ENCODE results near the gene DGKG. TPM values are rescaled to one million over a fixed set of nuclear protein-coding genes. Genes with fewer than 3 reads are reported as not detected.

DGKG gene
- total RNA-seq, 3 donors from 2014 or later (not counting 1 experiment from before 2014, with no cell fraction given): 0.25 to 1.6 (median 0.63) TPM

DNA sequence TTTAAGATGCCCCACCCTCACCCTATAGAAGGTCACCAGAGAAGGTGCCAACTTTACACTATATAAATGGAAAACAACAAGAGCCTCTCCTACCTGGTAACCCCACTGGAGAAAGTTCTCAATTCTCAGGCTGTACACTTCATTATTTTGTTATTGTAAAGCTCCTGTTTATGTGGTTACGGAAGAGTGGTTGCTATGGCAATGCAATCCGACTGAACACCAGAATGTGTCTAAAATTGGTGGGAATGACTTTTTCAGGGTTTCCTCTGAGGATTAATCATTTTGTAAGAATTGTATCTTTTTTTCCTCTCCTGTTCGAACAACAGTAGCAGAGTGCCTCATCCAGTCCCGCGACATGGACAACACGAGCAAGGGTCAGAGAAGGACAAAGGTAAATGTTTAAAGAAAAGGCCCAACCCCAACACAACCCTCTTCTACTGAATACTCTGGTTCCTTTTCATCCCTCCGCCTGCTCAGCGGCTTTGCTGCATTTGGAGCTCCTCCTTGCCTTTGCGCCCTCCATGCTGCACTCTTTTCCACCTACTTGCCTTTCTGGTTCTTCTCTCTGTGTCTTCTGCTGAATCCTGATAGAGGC, 45.3 kb downstream of the DGKG start:
- no peak overlapping the region for H3K27ac ChIP-seq (ENCODE audit: low read length)
- Mint-ChIP-seq H3K4me3 (no peak overlapping the region), H3K4me1 (no peaks in the 10 kb centered on the region), H3K27ac (no peak overlapping the region), H3K36me3 (no peaks in the 10 kb centered on the region), H3K9me3 (no peaks in the 10 kb centered on the region), H3K27me3 (ENCODE audit: low read depth in 2 of 2) (peaks cover 0 to 6% of the 10 kb centered on the region in 2 donors)
- H3K9me3 ChIP-seq (ENCODE audit: control insufficient read depth, insufficient read depth, low read length): no peaks in the 10 kb centered on the region
- no peak for DNase-seq
- no peak for TF ChIP-seq CTCF (IDR thresholded peaks at IDR 0.05)
- WGBS (ENCODE audit: insufficient coverage): 94% methylated on average over 8 of the region's 9 CpGs
- intact Hi-C loops (cut with micrococcal nuclease): no loop called here
- no peak for ATAC-seq
- no peaks in the 10 kb centered on the region for H3K36me3 ChIP-seq (ENCODE audit: control insufficient read depth, insufficient read depth, low read length)
- H3K4me3 ChIP-seq (ENCODE audit: low read length): no peak overlapping the region
- no peaks in the 10 kb centered on the region for H3K27me3 ChIP-seq (ENCODE audit: control insufficient read depth, insufficient read depth, low read length)
- H3K4me1 ChIP-seq (ENCODE audit: control insufficient read depth, insufficient read depth, low read length): no peaks in the 10 kb centered on the region

- Mint-ChIP-seq H3K27ac (no peak overlapping the region), H3K4me3 (no peak overlapping the region), H3K36me3 (no peaks in the 10 kb centered on the region), H3K27me3 (ENCODE audit: low read depth in 2 of 2) (peaks cover 0 to 6% of the 10 kb centered on the region in 2 donors), H3K9me3 (no peaks in the 10 kb centered on the region), H3K4me1 (no peaks in the 10 kb centered on the region)
- no peak for TF ChIP-seq CTCF (IDR thresholded peaks at IDR 0.05)
- Histone ChIP-seq H3K4me3 (ENCODE audit: low read length) (no peak overlapping the region), H3K4me1 (ENCODE audit: control insufficient read depth, insufficient read depth, low read length) (no peaks in the 10 kb centered on the region), H3K36me3 (ENCODE audit: control insufficient read depth, insufficient read depth, low read length) (no peaks in the 10 kb centered on the region), H3K9me3 (ENCODE audit: control insufficient read depth, insufficient read depth, low read length) (no peaks in the 10 kb centered on the region), H3K27ac (ENCODE audit: low read length) (no peak overlapping the region), H3K27me3 (ENCODE audit: control insufficient read depth, insufficient read depth, low read length) (no peaks in the 10 kb centered on the region)
- intact Hi-C loops (cut with micrococcal nuclease): no loop called here
- DNase-seq: no peak
- no peak for ATAC-seq
- 93% methylated on average over 5 of the region's 5 CpGs for WGBS (ENCODE audit: insufficient coverage)
These were observed 46.3 kb downstream of the DGKG start for GRCh38 chr3:186315581-186316354.

- Mint-ChIP-seq H3K27me3 (ENCODE audit: low read depth in 2 of 2) (peaks cover 0 to 6% of the 10 kb centered on the region in 2 donors), H3K4me1 (no peaks in the 10 kb centered on the region), H3K27ac (no peak overlapping the region), H3K4me3 (no peak overlapping the region), H3K36me3 (no peaks in the 10 kb centered on the region), H3K9me3 (no peaks in the 10 kb centered on the region)
- no peaks in the 10 kb centered on the region for H3K9me3 ChIP-seq (ENCODE audit: control insufficient read depth, insufficient read depth, low read length)
- H3K27ac ChIP-seq (ENCODE audit: low read length): no peak overlapping the region
- no peaks in the 10 kb centered on the region for H3K4me1 ChIP-seq (ENCODE audit: control insufficient read depth, insufficient read depth, low read length)
- 100% methylated on average over 1 of the region's 3 CpGs for WGBS (ENCODE audit: insufficient coverage)
- no peak overlapping the region for H3K4me3 ChIP-seq (ENCODE audit: low read length)
- H3K27me3 ChIP-seq (ENCODE audit: control insufficient read depth, insufficient read depth, low read length): no peaks in the 10 kb centered on the region
- no peaks in the 10 kb centered on the region for H3K36me3 ChIP-seq (ENCODE audit: control insufficient read depth, insufficient read depth, low read length)
- DNase-seq (no peak), ATAC-seq (no peak)
- intact Hi-C loops (cut with micrococcal nuclease): no loop called here
- no peak for TF ChIP-seq CTCF (IDR thresholded peaks at IDR 0.05)
These were observed 47.1 kb downstream of the DGKG start for GRCh38 chr3:186314896-186315295.
